PFSK-1 (cell line): Measurements from ENCODE around the gene DNAH6.

Experiments
- FOXP2 ChIP-seq: optimal IDR thresholded peaks from 2 replicates; pipeline ENCODE3; 2011; ENCODE audit warnings: borderline replicate concordance, control low read depth, inconsistent platforms; ENCODE audit not compliant: insufficient read depth; ENCODE audit errors: extremely low read length, extremely low read depth
- POLR2AphosphoS5 ChIP-seq: IDR thresholded peaks from 2 replicates; pipeline ENCODE4 v1.6.1; 2012; ENCODE audit warnings: low read depth, mild to moderate bottlenecking, control low read depth, low read length, moderate library complexity
- SIN3A ChIP-seq: IDR thresholded peaks from 2 replicates; pipeline ENCODE4 v1.6.1; 2012; ENCODE audit warnings: mild to moderate bottlenecking, low read length, moderate library complexity, borderline replicate concordance; ENCODE audit not compliant: insufficient read depth
- TAF1 ChIP-seq: IDR thresholded peaks from 2 replicates; pipeline ENCODE4 v1.6.1; 2012; ENCODE audit warnings: low read length, control low read depth, borderline replicate concordance; ENCODE audit not compliant: insufficient read depth
- TF ChIP-seq, protein P1 (sequence below), 2 experiments: IDR thresholded peaks; 2 replicates each; pipeline versions ENCODE4 v1.6.1 to v1.8.0; 2011 to 2012; ENCODE audit warnings: low read depth in 2 of 2, low read length in 2 of 2, control low read depth in 1 of 2, inconsistent platforms in 1 of 2, mild to moderate bottlenecking in 1 of 2, moderate library complexity in 1 of 2; ENCODE audit not compliant: insufficient read depth in 1 of 2

Gene DNAH6

DNA sequence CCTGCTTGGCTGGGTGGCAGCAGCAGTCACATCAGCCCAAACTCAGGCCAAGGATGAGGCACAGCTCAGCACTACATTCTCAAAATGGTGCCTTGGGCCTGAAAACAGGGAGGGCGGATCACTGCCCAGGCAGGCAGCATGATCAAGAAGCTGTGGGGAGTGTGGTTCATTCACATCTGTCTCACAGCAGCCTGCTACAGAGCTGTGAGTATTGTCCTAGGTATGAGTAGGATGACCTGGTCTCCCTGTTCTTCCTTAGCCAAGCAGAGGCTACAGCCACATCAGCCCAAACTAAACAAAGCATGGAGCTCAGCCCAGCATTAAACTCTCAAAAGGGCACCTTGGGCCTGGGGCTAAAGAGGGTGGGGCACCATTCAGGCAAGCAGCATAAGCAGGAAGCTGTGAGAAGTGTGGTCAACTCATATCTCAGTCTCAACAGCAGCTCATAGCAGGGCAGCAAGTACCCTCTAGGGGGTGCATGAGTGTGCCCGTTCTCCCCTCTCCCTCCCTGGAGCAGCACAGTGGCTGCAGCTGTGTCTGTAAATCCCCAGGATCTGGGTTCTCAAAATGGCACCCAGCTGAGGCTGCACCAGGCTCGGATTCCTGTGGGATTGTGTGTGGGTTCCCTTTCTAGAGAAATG lies 225.0 kb downstream of the DNAH6 start:
- TF ChIP-seq POLR2AphosphoS5, result no peak
- TF ChIP-seq TAF1, result no peak
- TF ChIP-seq SIN3A, result no peak
- no peak for TF ChIP-seq FOXP2
- TF ChIP-seq, protein P1, sequence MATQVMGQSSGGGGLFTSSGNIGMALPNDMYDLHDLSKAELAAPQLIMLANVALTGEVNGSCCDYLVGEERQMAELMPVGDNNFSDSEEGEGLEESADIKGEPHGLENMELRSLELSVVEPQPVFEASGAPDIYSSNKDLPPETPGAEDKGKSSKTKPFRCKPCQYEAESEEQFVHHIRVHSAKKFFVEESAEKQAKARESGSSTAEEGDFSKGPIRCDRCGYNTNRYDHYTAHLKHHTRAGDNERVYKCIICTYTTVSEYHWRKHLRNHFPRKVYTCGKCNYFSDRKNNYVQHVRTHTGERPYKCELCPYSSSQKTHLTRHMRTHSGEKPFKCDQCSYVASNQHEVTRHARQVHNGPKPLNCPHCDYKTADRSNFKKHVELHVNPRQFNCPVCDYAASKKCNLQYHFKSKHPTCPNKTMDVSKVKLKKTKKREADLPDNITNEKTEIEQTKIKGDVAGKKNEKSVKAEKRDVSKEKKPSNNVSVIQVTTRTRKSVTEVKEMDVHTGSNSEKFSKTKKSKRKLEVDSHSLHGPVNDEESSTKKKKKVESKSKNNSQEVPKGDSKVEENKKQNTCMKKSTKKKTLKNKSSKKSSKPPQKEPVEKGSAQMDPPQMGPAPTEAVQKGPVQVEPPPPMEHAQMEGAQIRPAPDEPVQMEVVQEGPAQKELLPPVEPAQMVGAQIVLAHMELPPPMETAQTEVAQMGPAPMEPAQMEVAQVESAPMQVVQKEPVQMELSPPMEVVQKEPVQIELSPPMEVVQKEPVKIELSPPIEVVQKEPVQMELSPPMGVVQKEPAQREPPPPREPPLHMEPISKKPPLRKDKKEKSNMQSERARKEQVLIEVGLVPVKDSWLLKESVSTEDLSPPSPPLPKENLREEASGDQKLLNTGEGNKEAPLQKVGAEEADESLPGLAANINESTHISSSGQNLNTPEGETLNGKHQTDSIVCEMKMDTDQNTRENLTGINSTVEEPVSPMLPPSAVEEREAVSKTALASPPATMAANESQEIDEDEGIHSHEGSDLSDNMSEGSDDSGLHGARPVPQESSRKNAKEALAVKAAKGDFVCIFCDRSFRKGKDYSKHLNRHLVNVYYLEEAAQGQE (IDR thresholded peaks at IDR 0.05; ENCODE audit: insufficient read depth in 1 of 2, low read depth in 2 of 2, low read length in 2 of 2), result no peak

DNA sequence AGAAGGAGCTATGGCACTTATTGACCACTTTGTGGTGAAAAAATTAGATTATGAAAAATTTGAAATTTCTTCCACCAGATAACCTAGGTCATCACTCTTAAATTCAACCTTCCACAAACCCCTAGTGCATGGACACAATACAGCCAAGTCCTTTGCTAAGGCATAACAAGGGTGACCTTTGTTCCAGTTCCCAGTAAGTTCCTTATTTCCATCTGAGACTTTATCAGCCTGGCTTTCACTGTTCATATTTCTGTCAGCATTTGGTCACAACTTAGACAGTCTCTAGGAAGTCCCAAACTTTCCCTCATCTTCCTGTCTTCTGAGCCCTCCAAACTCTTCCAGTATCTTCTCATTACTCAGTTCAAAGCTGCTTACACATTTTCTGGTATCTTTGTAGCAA lies 232.0 kb downstream of the DNAH6 start:
- TF ChIP-seq SIN3A (no peak), TAF1 (no peak), POLR2AphosphoS5 (no peak), FOXP2 (no peak)
- TF ChIP-seq, protein P1 (IDR thresholded peaks at IDR 0.05; ENCODE audit: insufficient read depth in 1 of 2, low read depth in 2 of 2, low read length in 2 of 2), result no peak

DNA sequence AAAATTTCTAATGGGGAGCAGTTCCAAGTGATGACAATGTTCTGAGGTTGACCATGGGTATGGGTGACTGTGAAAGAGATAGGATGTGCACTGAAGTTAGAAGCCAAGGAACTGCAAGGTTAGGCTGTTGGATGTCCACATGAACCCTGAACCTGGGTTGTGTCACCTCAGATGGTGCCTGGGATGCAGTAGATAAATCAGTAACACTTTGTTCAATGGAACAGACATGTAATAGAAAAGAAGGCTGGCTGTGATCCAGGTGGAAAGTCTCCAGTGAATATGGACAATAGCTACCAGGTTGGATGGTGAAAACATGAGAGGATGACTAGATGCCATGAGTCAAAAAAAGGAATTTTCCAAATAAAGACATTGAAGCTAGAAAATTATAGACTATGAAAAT lies 233.1 kb downstream of the DNAH6 start:
- TF ChIP-seq, protein P1 (IDR thresholded peaks at IDR 0.05; ENCODE audit: insufficient read depth in 1 of 2, low read depth in 2 of 2, low read length in 2 of 2), result no peak
- TF ChIP-seq SIN3A (no peak), POLR2AphosphoS5 (no peak), FOXP2 (no peak), TAF1 (no peak)

DNA sequence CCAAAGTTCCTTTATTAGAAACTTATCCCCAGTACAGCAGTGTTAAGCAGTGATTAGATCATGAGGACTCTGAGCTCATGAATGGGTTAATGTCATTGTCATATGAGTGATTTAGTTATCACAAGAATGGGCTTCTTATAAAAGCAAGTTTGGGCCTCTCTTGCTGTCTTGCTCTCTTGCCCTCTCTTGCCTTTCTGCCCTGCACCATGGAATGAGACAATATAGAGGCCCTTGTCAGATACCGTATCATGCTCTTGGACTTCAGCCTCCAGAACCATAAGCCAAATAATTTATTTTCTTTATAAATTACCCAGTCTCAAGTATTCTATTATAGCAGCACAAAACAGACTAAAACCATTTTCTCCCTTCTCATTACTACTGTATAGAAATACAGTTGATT lies 238.8 kb downstream of the DNAH6 start:
- TF ChIP-seq, protein P1 (IDR thresholded peaks at IDR 0.05; ENCODE audit: insufficient read depth in 1 of 2, low read depth in 2 of 2, low read length in 2 of 2), result no peak
- no peak for TF ChIP-seq FOXP2
- TF ChIP-seq POLR2AphosphoS5, result no peak

DNA sequence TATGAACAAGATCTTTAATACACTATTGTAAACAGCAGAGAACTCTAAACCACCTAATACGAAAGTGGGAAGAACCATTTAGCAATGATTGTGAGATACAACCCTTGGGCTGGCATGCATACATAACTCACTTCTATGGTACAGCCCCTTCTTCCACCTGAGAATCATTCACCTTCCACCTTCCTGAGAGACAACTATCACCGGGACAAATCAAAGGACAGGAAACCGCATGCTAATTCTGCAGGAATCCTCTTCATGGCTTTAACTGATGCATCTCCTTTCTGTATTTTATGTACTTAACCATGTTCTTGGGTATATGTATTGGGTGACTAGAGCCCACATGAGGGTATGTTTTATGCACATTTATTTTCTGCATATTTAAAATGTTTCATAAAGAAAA lies 241.3 kb downstream of the DNAH6 start:
- TF ChIP-seq SIN3A (no peak), TAF1 (no peak), POLR2AphosphoS5 (no peak), FOXP2 (no peak)
- TF ChIP-seq, protein P1 (IDR thresholded peaks at IDR 0.05; ENCODE audit: insufficient read depth in 1 of 2, low read depth in 2 of 2, low read length in 2 of 2), result no peak
